ENCODE measurements around the gene AQP1. TPM values are rescaled to one million over a fixed set of nuclear protein-coding genes. Genes with fewer than 3 reads are reported as not detected.

Gene AQP1
- polyA plus RNA-seq, 4 donors: 153 to 224 (median 211) TPM

DNA sequence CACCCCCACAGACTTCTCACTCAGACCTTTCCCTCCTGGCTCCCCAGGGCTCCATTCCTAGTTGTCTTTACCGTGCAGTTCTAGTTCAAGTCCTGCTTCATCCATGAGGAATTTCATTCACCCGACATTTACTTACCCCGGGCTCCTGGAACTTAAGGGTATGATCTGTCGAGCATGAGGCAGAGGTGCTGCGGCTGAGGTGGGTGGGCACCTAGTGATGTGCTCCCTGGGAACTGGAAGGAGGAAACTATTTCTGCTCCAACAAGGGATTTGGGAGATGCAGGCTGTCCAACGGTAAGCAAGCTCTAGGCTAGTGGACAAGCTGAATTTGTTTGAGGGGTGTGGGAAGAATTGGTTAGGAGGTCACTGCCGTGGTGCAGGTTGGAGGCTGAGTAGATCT lies 30.2 kb upstream of the AQP1 start:
- no peak for DNase-seq (ENCODE audit: low read depth in 4 of 4, low spot score in 2 of 4)

GRCh38 chr7:30884881-30885280 lies 26.8 kb upstream of the AQP1 start:
- DNase-seq (ENCODE audit: low read depth in 4 of 4, low spot score in 2 of 4): no peak

DNA sequence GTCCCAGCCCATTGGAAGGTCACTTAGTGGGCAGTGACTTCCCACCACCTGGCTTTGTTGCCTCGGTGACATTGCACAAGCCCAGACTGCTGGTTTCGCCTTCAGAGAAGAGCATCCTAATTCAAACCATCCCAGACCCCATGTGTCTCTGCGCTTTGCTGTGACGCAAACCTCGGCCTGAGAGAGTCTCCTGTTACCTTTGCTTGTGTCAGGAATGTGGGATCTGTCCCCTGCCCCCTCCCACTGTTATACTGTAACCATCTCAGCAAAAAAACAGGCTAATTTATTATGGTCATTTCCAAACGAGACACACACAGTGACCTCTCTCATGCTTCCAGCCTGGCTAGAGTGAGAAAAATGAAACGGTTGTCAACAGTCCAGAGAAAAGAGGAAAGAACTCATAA lies 25.0 kb upstream of the AQP1 start:
- no peak for DNase-seq (ENCODE audit: low read depth in 4 of 4, low spot score in 2 of 4)

DNA sequence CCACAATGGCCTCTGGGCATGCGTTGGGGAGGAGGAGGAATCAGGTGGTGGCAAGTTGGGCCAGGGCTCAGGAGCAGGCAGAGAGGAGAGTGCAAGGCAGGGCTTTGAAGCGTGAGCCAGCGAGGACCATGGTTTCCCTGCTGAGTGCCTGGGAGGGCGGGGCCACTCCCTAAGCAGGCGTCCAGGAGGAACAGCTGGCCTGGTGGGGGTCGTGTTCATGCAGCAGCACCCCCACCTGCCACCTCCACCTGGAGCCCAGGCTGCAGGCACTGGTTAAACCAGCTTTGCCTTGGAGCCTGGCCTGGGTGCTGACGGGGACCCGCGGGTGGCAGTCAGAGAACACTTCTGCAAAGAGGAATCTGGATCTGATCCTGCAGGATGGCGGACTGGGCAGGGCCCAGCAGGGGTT lies 24.2 kb upstream of the AQP1 start:
- no peak for DNase-seq (ENCODE audit: low read depth in 4 of 4, low spot score in 2 of 4)

GRCh38 chr7:30888747-30889146 lies 22.9 kb upstream of the AQP1 start:
- no peak for DNase-seq (ENCODE audit: low read depth in 4 of 4, low spot score in 2 of 4)

- no peak for DNase-seq (ENCODE audit: low read depth in 4 of 4, low spot score in 2 of 4)
These were observed 21.4 kb upstream of the AQP1 start for GRCh38 chr7:30890226-30890625.

DNA sequence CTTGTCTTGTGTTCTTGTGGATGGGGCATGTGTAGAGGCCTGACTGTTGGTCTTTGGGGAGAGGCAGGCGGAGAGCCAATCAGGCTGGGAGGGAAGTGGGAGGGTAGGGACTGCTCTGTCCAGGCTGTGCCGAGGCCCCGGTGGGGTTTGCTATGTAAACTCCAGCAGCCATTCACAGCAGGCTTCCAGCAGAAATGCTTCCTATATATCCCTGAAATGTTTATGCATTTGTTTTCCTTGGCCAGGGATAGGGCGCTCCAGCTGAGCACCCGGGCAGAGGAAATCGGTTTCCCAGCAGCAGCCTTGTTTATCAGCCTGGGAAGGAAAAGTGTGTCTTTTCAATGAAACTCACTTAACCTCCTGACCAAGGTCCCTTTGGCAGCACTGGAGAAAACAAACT lies 18.3 kb upstream of the AQP1 start:
- peak; percentile 44 to 81 (median 60) for DNase-seq (ENCODE audit: low read depth in 4 of 4, low spot score in 2 of 4)

GRCh38 chr7:30894009-30894408 lies 17.6 kb upstream of the AQP1 start:
- DNase-seq (ENCODE audit: low read depth in 4 of 4, low spot score in 2 of 4): no peak

- no peak for DNase-seq (ENCODE audit: low read depth in 4 of 4, low spot score in 2 of 4)
These were observed 16.6 kb upstream of the AQP1 start for GRCh38 chr7:30894866-30895605.

DNA sequence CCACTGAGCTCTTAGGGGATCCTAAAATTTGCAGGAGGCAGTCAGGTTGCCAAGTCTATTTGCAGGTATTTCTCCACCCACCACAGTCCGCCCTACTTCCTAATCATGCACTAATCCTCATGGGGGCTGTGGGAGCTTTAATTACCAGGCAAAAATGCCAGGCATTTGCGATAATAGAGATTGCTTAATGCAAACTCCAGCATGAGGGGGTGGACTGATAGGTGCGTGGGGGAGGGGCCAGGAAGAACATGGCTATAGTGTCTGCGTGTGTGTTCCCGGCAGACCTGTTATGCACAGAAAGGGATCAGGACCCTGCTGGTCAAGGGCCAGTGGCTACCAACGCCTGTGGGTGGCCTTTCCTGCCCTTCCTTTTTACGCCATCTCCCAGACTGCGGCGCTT lies 15.6 kb upstream of the AQP1 start:
- no peak for DNase-seq (ENCODE audit: low read depth in 4 of 4, low spot score in 2 of 4)

GRCh38 chr7:30896783-30897637 lies 14.6 kb upstream of the AQP1 start:
- DNase-seq (ENCODE audit: low read depth in 4 of 4, low spot score in 2 of 4): no peak

DNA sequence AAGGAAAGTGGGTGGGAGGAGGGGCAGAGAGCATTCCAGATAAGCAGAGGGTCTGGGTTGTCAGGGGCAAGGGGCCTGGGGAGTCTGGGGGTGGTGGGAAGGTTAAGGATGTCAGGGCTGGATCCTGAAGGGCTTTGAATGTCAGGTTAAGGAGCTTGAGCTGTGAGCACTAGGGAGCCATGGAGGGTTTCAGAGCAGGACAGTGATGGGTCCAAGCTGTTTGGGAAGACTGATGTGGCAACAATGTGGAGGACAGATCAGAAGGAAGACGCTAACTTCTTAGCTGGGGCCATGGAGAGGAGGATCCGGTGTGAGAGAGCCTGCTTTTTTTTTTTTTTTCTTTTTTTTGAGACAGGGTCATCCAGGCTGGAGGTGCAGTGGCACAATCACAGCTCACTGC lies 13.9 kb upstream of the AQP1 start:
- DNase-seq (ENCODE audit: low read depth in 4 of 4, low spot score in 2 of 4): no peak

- DNase-seq (ENCODE audit: low read depth in 4 of 4, low spot score in 2 of 4): no peak
These were observed 13.2 kb upstream of the AQP1 start for GRCh38 chr7:30898411-30898810.

- no peak for DNase-seq (ENCODE audit: low read depth in 4 of 4, low spot score in 2 of 4)
These were observed 12.6 kb upstream of the AQP1 start for GRCh38 chr7:30899066-30899465.

GRCh38 chr7:30899630-30900029 lies 12.0 kb upstream of the AQP1 start:
- no peak for DNase-seq (ENCODE audit: low read depth in 4 of 4, low spot score in 2 of 4)

DNA sequence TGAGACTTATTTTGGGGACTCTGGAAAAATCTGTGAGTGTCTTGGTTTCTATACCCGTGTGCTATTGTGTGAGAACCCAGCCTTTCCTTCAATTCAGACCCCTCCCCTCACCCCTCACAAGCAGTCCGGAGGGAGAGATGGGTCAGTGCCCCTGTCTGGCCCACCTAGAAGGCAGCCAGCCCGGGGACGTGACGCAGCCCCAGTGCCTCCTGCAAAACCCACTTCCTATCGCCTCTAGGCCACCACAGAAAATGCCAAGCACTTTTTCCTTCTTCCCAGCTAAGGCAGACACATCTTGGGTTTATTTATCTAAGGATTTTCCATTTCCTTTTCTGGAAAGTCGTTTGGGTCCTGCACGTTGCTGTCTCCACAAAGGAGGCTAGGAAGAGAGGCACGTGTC lies 11.6 kb upstream of the AQP1 start:
- no peak for DNase-seq (ENCODE audit: low read depth in 4 of 4, low spot score in 2 of 4)

- no peak for DNase-seq (ENCODE audit: low read depth in 4 of 4, low spot score in 2 of 4)
These were observed 10.8 kb upstream of the AQP1 start for GRCh38 chr7:30900803-30901362.

- no peak for DNase-seq (ENCODE audit: low read depth in 4 of 4, low spot score in 2 of 4)
These were observed 9.8 kb upstream of the AQP1 start for GRCh38 chr7:30901856-30902255.

DNA sequence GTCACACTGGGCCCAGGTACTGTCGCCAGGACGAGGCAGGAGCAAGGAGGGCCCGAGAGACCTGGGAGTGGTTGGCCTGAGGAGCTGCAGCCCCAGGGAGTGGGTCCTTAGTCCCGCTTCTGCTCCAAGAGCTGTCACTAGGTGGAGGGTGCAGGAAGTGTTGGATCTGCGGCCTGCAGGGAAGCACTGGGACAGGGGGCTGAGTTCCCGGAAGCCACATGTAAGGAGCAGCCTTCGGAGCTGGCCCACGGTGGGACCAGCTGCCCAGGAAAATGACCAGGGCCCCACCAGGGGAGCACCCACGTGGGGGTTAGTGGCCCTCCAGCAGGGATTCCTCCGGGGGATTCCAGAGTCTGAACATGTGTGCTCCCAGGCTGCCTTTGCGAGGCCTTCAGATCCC lies 9.2 kb upstream of the AQP1 start:
- DNase-seq (ENCODE audit: low read depth in 4 of 4, low spot score in 2 of 4): no peak

DNA sequence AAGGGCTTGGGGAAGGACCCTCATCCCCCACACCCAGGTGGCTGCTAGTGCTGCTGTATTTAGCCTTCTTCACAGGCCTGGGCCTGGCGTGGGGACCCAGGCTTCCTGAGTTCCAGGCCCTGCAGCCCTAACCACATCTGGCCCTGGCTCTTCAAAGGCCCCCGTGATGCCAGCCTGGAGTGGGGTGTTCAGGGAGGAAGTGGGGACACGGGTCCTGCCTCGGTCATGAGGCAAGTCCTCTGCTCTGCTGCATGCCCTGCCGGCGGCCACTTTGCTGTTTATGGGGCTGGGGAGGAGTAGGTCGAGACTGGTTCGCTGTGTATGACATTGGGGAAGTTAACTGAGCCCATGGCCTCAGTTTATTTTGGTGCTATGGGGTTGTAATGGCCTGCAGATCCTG lies 8.5 kb upstream of the AQP1 start:
- no peak for DNase-seq (ENCODE audit: low read depth in 4 of 4, low spot score in 2 of 4)

DNA sequence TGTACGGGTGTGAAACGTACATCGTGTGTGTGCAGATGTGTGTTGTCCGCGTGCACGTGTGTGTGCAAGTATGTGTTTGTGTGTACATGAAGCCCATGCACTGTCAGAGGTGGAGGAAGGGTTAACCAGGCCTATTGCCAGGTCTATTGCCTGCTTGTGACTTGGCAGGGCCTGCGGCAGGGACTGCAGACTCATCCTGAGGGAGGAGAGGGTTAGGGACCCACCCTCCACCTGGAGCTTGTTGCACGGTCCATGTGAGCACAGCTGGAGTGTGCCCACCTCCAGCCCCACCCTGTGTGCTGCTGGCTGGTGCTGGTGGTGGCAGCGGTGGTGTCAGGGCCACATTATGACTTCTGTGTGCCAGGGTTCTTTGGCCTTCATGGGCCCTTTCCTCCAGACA lies 7.1 kb upstream of the AQP1 start:
- DNase-seq (ENCODE audit: low read depth in 4 of 4, low spot score in 2 of 4): no peak

Measured in left renal cortex interstitium (tissue), 4 donors.